HG03575 (cell line): Measurements from ENCODE around the gene BCAR3.
"Not testable (repeated sequence)": the region's sequence is repeated elsewhere in the genome, so short reads cannot be mapped to it uniquely, and the experiment has no call there.

ENCODE experiments used
- ATAC-seq: cut with Tn5 transposase; IDR thresholded peaks from one replicate; pipeline ENCODE4 v1.9.1; 2021; ENCODE audit not compliant: unreplicated experiment, insufficient number of reproducible peaks, low FRiP score; ENCODE audit errors: extremely low read depth

The BCAR3 gene

GRCh38 chr1:93592551-93592949 lies 89.1 kb downstream of the BCAR3 start:
- ATAC-seq = no peak

- no peak for ATAC-seq
These were observed 89.7 kb downstream of the BCAR3 start for GRCh38 chr1:93591676-93592550.

- not testable (repeated sequence) for ATAC-seq
These were observed 90.4 kb downstream of the BCAR3 start for GRCh38 chr1:93591291-93591675.

- no peak for ATAC-seq
These were observed 92.7 kb downstream of the BCAR3 start for GRCh38 chr1:93588955-93589354.

- ATAC-seq = no peak
These were observed 93.4 kb downstream of the BCAR3 start for GRCh38 chr1:93588206-93588605.

GRCh38 chr1:93587354-93587753 lies 94.3 kb downstream of the BCAR3 start:
- no peak for ATAC-seq

GRCh38 chr1:93585059-93585966 lies 96.3 kb downstream of the BCAR3 start:
- no peak for ATAC-seq

GRCh38 chr1:93584261-93585003 lies 97.2 kb downstream of the BCAR3 start:
- ATAC-seq = no peak

- ATAC-seq = no peak
These were observed 99.5 kb downstream of the BCAR3 start for GRCh38 chr1:93581917-93582850.

- no peak for ATAC-seq
These were observed 101.7 kb downstream of the BCAR3 start for GRCh38 chr1:93579891-93580290.

GRCh38 chr1:93578911-93579825 lies 102.5 kb downstream of the BCAR3 start:
- ATAC-seq = no peak

- no peak for ATAC-seq
These were observed 103.2 kb downstream of the BCAR3 start for GRCh38 chr1:93578433-93578830.

GRCh38 chr1:93577536-93578432 lies 103.9 kb downstream of the BCAR3 start:
- ATAC-seq = no peak

GRCh38 chr1:93576746-93577145 lies 104.9 kb downstream of the BCAR3 start:
- ATAC-seq = no peak

GRCh38 chr1:93576346-93576745 lies 105.3 kb downstream of the BCAR3 start:
- no peak for ATAC-seq

- no peak for ATAC-seq
These were observed 105.9 kb downstream of the BCAR3 start for GRCh38 chr1:93575621-93576284.
